DMS114 treated with DMSO at 0.1 percent for 48 hours (cell line): ENCODE results near the gene ADSS1.

Source experiments
- DNase-seq: peaks from one replicate; lab custom pipeline; 2025; ENCODE audit not compliant: unreplicated experiment; lab: John Stamatoyannopoulos, UW

The ADSS1 gene

DNA sequence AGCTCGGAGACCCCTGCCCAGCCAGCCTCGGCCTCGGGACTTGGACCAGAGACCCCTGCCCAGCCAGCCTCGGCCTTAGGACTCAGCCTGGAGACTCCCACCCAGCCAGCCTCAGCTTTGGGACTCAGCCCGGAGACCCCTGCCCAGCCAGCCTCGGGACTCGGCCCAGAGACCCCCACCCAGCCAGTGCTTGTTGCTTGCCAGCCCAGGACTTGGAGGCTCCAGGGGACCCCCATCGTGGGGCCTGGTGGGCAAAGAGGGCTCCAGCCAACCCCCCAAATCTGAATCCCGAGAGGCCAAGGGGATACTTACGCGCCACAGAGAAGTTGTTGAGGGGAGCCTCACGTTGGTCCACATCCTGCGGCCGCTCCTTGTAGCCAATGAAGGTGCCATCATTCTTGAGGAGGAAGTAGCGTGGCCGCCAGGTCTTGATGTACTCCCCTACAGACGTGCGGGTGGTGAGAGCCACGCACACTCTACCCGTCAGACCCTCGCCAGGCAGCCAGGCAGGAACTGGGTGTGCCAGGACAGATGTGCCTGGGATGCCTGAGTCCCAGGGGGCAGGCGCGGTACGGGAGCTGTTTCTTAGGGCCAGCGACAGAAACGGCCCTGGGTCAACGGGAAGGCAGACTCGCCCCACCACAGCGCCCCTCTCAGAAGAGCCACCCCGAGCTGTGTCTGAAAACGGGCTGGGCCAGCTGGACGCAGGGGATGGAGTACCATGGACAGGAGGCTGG is 55.9 kb downstream of the ADSS1 start:
- no peak for DNase-seq

DNA sequence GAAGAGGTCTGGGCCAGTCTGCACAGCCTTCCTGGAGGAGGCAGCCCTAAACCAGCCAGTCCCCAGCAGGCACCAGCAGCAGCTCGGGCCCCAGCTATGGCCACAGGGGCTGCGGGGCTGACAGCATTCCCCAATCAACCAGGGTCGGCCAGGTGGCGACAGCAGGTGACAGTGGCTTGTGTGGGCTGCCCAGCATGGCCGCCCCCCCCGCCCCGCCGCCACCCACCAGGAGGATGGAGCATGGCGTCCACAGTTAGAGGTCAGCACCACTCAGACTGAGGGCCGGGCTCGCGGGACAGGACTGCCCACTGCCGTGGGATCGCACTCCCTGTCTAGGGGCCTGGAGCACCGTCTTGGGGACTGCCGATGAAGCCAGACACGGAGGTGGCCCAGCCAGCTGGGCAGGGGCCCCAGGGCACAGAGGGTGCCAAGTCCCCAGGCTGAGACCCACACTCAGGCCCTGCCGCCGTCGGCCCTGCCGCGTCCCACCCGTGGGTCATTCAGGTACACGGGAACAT is 56.5 kb downstream of the ADSS1 start:
- no peak for DNase-seq

DNA sequence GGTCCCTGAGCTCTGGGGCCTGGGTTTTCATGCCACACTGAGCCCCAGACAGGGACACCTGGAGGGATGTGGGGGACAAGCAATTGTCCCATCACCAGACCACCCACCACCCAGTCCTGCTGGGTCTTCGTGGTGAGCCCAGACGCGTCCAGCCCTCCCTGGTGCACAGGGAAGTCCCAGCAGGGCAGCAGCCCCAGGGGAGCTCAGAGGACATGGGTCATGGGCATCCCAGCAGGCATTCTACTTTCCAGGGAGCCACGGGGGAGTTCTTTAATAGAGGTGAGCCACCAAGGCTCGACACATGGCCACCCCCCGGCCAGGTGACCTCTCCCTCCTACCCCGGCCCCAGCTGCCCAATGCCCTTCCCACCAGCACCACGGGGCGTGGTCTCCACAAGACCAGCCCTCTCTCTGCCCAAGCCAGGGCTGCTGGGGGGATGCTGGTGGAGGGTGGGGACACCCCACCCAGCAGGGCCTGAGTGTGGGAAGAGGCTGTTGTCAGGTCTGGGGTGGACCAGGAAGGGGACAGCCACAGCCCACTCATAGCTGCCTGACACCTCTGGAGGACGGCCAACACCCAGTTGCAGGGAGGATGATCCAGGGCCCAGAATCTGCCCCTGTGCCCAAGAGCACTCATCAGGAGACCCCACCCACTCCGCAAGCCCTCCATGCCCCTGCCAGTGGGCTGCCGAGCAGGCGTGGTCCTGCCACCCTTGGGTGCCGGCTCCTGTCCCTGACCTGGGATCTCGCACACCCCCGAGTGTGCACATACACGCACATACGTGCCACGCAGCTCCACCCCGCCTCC is 57.4 kb downstream of the ADSS1 start:
- DNase-seq, result no peak

GRCh38 chr14:104782086-104782807 is 58.2 kb downstream of the ADSS1 start:
- no peak for DNase-seq

DNA sequence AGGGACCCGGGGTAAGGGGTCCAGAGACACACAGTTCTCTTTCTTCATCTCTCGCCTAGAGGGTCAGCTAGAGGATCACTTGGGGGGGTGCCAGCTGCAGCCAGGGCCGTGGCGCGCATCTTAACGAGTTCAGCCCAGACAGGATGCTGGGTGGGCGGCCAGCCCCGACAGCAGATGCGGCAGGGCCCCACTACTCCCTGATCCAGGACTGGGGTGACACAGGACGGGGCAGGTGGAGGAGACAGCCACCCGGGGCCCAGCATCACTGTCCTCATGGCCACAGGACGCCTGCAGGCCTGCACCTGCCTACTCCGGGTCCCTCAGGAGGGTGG is 58.7 kb downstream of the ADSS1 start:
- DNase-seq, result no peak

DNA sequence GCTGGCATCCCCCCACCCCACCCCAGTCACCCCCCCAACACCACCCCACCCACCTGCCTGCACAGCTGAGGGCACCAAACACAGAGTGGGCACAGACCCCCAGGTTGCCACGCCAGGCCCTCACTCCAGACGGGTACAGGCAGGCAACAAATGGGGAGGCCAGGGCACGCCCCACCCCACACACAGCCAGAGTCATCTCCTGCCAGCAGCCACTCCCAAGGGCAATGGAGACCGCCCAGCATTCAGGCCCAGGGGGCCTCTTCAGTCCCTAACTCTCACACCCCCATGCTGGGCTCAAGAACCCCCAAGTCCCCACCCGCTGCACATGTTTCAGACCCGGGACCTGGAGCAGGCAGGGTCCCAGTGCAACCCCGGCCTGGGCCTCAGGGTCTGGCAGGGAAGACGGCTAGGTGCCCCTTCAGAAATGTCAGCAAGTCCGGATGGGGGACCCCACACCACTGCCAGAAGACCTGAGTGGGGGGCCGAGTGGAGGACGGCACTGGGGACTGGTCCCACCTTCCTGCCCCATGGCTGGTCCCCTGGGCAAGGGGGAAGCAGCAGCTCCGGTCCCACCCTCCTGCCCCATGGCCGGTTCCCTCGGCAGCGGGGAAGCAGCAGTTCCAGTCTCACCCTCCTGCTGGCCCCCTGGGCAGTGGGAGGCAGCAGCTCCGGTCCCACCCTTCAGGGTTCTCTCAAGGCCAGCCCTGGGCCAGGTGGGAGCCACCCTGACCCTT is 59.6 kb downstream of the ADSS1 start:
- DNase-seq, result no peak

DNA sequence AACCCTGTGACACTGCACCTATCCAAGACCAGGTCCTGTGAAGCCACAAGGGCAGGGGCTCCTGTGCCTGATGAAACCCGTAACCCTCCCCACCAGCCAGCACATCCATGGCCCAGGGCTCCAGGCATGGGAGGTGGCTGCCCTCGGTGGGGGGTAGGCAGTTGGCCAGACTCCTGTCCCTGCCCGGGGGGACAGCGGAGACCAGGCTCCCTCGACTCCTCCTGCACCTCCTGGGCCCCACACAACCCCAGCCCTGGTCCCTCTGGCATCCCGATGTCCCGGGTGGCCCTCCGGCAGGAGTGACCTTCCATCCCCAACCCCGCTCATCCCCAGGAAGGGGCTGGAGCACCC is 60.2 kb downstream of the ADSS1 start:
- DNase-seq, result no peak

GRCh38 chr14:104784846-104785707 is 61.0 kb downstream of the ADSS1 start:
- no peak for DNase-seq

GRCh38 chr14:104785708-104786080 is 61.7 kb downstream of the ADSS1 start:
- DNase-seq, result no peak

DNA sequence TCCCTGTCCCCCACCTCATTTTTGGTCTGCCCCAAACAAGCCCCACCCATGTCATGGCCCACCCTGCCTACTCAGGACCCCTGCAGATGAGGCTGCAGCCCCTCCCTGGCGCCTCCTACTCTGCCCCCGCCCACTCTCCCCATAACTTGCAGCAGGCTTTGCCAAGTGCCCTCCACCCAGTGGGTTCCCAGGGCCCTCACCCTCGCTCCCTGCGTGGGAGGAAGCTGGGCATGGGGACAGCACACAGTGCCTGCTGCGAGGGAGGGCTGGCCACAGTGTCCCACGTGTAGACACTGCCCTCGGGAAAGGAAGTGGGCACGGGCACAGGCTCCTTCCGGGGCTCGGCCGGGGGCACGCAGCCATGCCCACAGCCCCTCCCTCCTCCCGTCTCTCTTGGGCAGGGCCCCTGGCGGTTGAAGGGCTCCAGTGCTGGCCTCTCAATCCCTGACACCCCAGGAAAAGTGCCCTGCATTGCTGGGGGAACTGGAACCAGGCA is 62.1 kb downstream of the ADSS1 start:
- DNase-seq, result no peak

GRCh38 chr14:104786726-104787675 is 63.0 kb downstream of the ADSS1 start:
- no peak for DNase-seq

- DNase-seq, result no peak
These were observed 63.7 kb downstream of the ADSS1 start for GRCh38 chr14:104787736-104788135.

GRCh38 chr14:104788161-104788818 is 64.3 kb downstream of the ADSS1 start:
- no peak for DNase-seq

DNA sequence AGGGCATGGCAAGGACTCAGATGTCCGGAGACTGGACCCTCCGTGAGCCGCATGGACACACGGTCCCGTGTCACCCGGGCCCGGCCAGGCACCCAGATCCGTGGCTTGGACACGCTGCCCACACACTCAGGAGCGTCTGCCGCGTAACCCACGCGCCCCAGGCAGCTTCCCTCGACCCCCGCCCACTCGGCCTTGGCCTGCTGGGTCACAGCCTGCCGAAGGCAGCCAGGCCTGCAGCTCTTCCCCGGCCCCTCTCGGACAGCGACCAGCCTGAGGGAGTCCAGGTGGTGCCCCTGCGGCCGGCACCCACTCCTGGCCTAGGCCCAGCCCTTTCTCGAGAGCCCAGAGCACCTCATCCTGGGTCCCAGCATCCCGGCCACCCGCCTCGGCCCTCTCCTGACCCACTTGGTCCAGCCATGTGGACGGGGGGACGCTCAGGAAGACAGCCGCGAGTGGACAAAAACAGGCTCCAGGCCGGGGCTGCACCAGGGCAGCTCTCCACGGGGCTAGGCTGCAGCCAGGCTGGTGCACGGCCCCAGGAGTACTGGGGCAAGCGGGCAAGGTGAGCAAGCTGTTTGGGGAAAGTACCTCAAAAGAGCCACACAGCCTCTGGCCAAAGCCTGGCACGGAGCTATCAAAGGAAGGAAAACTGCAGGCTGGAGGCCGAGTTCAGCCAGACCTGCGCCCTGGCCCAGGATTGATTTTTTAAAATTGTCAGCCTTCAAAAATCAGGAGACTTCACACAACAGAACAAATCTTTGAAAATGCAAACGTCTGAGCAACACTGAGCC is 65.0 kb downstream of the ADSS1 start:
- no peak for DNase-seq

GRCh38 chr14:104789752-104790743 is 66.0 kb downstream of the ADSS1 start:
- DNase-seq, result no peak

DNA sequence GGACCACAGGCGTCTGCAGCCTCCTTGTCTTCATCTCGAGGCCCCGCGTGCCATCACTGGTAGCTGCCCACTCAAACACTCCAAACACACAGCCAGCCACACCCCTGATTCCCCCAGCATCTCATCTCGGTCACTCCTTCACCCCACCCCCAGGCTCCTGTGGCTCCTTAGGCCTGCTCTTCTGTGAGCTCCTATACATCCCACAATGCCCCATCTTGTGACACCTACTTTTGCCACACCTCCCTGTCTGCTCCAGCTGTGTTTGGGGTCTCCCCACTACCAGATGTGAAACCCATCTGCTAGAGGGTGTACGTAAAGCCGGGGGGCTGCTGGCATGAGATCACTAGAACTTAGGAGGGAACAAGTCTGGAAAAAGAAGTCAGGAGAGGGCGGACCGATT is 67.4 kb downstream of the ADSS1 start:
- DNase-seq, result no peak
